ENCODE data around the gene HHAT. TPM values are rescaled to one million over a fixed set of nuclear protein-coding genes. Genes with fewer than 3 reads are reported as not detected.
A peak's percentile ranks its signal among the peaks of the same experiment; 100 is the strongest.

Gene HHAT
- total RNA-seq, 1 donor from 2014 or later: 14.7 TPM

DNA sequence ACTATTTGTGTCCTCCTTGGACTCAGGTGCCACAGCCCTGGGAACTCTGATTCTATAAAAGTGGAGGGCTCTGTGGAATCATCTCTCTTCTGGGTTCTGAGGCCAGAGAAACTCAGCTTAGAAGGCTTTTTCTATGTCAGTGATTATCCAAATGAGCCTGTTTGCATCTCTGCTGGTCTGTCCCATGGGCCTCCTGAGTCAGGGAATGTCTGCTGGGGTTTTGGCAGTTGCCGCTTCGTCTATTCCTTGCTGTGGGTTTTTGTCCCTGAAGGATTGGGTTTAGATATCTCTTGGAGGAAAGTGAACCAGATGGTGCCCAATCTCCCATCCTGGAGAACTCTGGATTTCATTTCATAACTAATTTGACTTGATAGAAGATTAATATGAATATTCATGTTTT is 297.6 kb downstream of the HHAT start:
- TF ChIP-seq, protein P1, sequence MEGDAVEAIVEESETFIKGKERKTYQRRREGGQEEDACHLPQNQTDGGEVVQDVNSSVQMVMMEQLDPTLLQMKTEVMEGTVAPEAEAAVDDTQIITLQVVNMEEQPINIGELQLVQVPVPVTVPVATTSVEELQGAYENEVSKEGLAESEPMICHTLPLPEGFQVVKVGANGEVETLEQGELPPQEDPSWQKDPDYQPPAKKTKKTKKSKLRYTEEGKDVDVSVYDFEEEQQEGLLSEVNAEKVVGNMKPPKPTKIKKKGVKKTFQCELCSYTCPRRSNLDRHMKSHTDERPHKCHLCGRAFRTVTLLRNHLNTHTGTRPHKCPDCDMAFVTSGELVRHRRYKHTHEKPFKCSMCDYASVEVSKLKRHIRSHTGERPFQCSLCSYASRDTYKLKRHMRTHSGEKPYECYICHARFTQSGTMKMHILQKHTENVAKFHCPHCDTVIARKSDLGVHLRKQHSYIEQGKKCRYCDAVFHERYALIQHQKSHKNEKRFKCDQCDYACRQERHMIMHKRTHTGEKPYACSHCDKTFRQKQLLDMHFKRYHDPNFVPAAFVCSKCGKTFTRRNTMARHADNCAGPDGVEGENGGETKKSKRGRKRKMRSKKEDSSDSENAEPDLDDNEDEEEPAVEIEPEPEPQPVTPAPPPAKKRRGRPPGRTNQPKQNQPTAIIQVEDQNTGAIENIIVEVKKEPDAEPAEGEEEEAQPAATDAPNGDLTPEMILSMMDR (IDR thresholded peaks at IDR 0.05; ENCODE audit: unreplicated experiment): no peak
- no peaks in the 10 kb centered on the region for H3K9me3 Mint-ChIP-seq (ENCODE audit: low read depth)
- H3K27me3 Mint-ChIP-seq: no peaks in the 10 kb centered on the region
- H3K4me1 Mint-ChIP-seq (ENCODE audit: low read depth): peaks cover 2% of the 10 kb centered on the region
- no peaks in the 10 kb centered on the region for H3K36me3 Mint-ChIP-seq (ENCODE audit: insufficient read depth)
- no peak for DNase-seq (ENCODE audit: low spot score, unreplicated experiment)
- H3K4me3 Mint-ChIP-seq (ENCODE audit: low read depth): no peak overlapping the region
- H3K27ac Mint-ChIP-seq: no peak overlapping the region

DNA sequence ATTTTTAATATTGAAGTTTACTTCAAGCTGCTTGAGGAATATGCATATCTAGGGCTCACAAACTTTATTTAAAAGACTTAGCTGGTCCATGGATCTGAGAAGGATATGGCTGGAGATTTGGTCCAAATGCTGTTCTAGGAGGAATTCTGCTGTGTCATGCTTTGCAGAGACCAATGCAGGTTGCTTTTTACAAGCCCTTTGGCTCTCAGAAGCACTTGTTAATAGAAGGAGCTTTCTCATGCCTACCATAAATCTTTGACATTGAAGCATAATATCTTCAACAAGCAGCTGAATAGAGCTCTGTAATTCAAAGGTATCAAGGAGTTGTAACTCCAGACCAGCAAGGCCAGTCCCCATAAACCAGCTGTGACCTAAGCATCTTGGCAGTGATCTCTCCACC is 299.1 kb downstream of the HHAT start:
- peaks cover 12% of the 10 kb centered on the region for H3K4me1 Mint-ChIP-seq (ENCODE audit: low read depth)
- H3K27me3 Mint-ChIP-seq: no peaks in the 10 kb centered on the region
- no peak for DNase-seq (ENCODE audit: low spot score, unreplicated experiment)
- peak overlapping the region; percentile 76 for H3K27ac Mint-ChIP-seq
- TF ChIP-seq, protein P1 (IDR thresholded peaks at IDR 0.05; ENCODE audit: unreplicated experiment): no peak
- H3K36me3 Mint-ChIP-seq (ENCODE audit: insufficient read depth): no peaks in the 10 kb centered on the region
- no peaks in the 10 kb centered on the region for H3K9me3 Mint-ChIP-seq (ENCODE audit: low read depth)
- no peak overlapping the region for H3K4me3 Mint-ChIP-seq (ENCODE audit: low read depth)

DNA sequence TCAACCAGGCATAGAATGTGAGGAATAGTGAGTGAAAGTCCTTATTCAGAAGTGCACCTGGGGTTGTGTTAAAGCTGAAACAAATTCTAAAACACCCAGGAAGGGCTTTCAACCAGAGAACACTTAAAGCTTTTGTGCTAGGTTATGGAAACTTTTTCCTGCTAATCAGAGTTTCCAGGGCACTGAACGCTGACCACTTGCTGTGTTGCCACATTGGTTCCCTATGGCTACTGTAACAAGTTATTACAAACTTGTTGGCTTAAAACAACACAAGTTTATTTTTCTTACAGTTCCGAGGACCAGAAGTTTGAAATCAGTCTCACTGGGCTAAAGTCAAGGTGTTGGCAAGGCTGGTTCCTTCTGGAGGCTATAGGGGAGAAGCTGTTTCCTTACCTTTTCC is 300.6 kb downstream of the HHAT start:
- H3K9me3 Mint-ChIP-seq (ENCODE audit: low read depth): no peaks in the 10 kb centered on the region
- TF ChIP-seq, protein P1 (IDR thresholded peaks at IDR 0.05; ENCODE audit: unreplicated experiment): no peak
- H3K36me3 Mint-ChIP-seq (ENCODE audit: insufficient read depth): no peaks in the 10 kb centered on the region
- no peaks in the 10 kb centered on the region for H3K27me3 Mint-ChIP-seq
- no peak overlapping the region for H3K4me3 Mint-ChIP-seq (ENCODE audit: low read depth)
- H3K4me1 Mint-ChIP-seq (ENCODE audit: low read depth): peaks cover 12% of the 10 kb centered on the region
- no peak for DNase-seq (ENCODE audit: low spot score, unreplicated experiment)
- H3K27ac Mint-ChIP-seq: no peak overlapping the region

DNA sequence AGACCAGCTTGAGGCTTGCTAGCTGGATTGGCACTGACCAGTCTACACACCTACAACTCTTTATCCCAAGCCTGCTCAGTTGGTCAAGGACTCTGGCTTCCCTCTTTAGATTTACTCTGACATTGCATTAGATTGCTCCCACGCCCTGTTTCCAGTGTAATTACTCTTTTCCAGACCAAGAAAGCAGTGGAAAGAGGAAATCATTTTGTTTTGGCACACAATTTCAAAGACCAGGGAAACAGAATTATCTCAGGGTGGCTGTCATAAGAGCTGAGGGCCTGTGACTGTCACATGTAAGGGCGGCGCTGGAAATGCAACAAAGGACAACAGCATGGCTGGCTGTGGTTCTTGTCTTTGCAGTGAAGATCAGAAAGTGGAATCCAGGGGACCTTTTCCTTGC is 302.7 kb downstream of the HHAT start:
- Mint-ChIP-seq H3K36me3 (ENCODE audit: insufficient read depth) (no peaks in the 10 kb centered on the region), H3K4me1 (ENCODE audit: low read depth) (peaks cover 12% of the 10 kb centered on the region), H3K9me3 (ENCODE audit: low read depth) (no peaks in the 10 kb centered on the region), H3K27ac (peak overlapping the region; percentile 22), H3K4me3 (ENCODE audit: low read depth) (no peak overlapping the region), H3K27me3 (no peaks in the 10 kb centered on the region)
- DNase-seq (ENCODE audit: low spot score, unreplicated experiment): no peak
- TF ChIP-seq, protein P1 (IDR thresholded peaks at IDR 0.05; ENCODE audit: unreplicated experiment): no peak

DNA sequence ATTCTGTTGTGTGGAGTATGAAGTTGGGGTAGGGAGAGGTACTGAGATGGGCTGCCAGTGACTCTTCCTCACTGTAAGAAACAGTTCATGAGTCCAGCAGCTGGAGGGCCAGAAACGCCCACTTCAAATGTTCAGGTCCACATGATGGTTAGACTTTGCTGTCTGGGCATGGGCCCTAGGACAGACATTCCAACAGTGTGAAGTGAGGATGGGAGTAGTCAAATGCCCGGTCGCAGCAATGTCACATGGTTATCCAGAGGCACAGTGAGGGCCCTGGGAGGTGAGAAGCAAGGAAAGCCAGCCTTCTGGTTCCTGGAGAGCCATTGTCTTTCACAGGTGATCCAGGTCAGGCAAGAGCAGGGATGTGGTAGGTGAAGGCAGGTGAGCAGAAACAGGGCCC is 304.4 kb downstream of the HHAT start:
- Mint-ChIP-seq H3K4me3 (ENCODE audit: low read depth) (no peak overlapping the region), H3K27ac (peak overlapping the region; percentile 82), H3K4me1 (ENCODE audit: low read depth) (peaks cover 11% of the 10 kb centered on the region), H3K9me3 (ENCODE audit: low read depth) (no peaks in the 10 kb centered on the region), H3K27me3 (no peaks in the 10 kb centered on the region), H3K36me3 (ENCODE audit: insufficient read depth) (no peaks in the 10 kb centered on the region)
- no peak for DNase-seq (ENCODE audit: low spot score, unreplicated experiment)
- TF ChIP-seq, protein P1 (IDR thresholded peaks at IDR 0.05; ENCODE audit: unreplicated experiment): no peak
